Spleen (tissue), 7 donors: Measurements from ENCODE around the gene TUBB1.

Source experiments
- POLR2A ChIP-seq, 3 donors: fragments of 450-650 bp; IDR thresholded peaks; one replicate each; pipeline ENCODE4 v1.5.1; 2017; ENCODE audit warnings: antibody characterized with exemption in 3 of 3, mild to moderate bottlenecking in 1 of 3
- POLR2AphosphoS5 ChIP-seq, 3 donors: sonication (generic); formaldehyde crosslinking; IDR thresholded peaks; one replicate each; pipeline ENCODE4 v1.5.1; 2017; ENCODE audit warnings: antibody characterized with exemption in 3 of 3
- TF ChIP-seq, protein P1 (sequence below), 11 experiments: fragments of 200-600 bp in 7 of 11; fragments of 450-650 bp in 4 of 11; sonication (generic) in 4 of 11; IDR thresholded peaks in 8 of 11; conservative IDR thresholded peaks in 3 of 11; 1 replicate in 7 of 11; 2 replicates in 4 of 11; pipeline versions ENCODE4 v1.4.0 to v1.8.0; 2016 to 2021; ENCODE audit warnings: antibody characterized with exemption in 11 of 11, inconsistent platforms in 4 of 11, mild to moderate bottlenecking in 1 of 11
- donor health status: DM: no; HTN: no; CAD: no; lungs with moderate emphysema.
- donor health status: DM: no; HTN: no; CAD: no.
- donor health status: DM: no; HTN: no; CAD: no.

GRCh38 chr20:59039233-59039632 is 20.0 kb downstream of the TUBB1 start:
- TF ChIP-seq POLR2A (IDR thresholded peaks at IDR 0.05): no peak
- TF ChIP-seq, protein P1, sequence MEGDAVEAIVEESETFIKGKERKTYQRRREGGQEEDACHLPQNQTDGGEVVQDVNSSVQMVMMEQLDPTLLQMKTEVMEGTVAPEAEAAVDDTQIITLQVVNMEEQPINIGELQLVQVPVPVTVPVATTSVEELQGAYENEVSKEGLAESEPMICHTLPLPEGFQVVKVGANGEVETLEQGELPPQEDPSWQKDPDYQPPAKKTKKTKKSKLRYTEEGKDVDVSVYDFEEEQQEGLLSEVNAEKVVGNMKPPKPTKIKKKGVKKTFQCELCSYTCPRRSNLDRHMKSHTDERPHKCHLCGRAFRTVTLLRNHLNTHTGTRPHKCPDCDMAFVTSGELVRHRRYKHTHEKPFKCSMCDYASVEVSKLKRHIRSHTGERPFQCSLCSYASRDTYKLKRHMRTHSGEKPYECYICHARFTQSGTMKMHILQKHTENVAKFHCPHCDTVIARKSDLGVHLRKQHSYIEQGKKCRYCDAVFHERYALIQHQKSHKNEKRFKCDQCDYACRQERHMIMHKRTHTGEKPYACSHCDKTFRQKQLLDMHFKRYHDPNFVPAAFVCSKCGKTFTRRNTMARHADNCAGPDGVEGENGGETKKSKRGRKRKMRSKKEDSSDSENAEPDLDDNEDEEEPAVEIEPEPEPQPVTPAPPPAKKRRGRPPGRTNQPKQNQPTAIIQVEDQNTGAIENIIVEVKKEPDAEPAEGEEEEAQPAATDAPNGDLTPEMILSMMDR (IDR thresholded peaks at IDR 0.05 in 8 of 11, conservative IDR thresholded peaks at IDR 0.05 in 3 of 11): no peak
- no peak for TF ChIP-seq POLR2AphosphoS5 (IDR thresholded peaks at IDR 0.05)
